ENCODE data around the gene RECQL5.

RECQL5 gene

GRCh38 chr17:75666959-75667790, at the start of gene RECQL5, which contains the start of gene SAP30BP:
RECQL5 (minus strand) TSS chr17:75667154; CDS start chr17:75666557, 597 bp downstream.
SAP30BP (plus strand) TSS chr17:75667338; CDS start chr17:75667373, 35 bp downstream.
- peak; percentile 96 to 99 for DNase-seq (ENCODE audit: extremely low read depth in 1 of 2, low read depth in 1 of 2)

- no peak for DNase-seq (ENCODE audit: extremely low read depth in 1 of 2, low read depth in 1 of 2)
These were observed 45.5 kb upstream of the RECQL5 start for GRCh38 chr17:75712446-75712845.

GRCh38 chr17:75707079-75707571, 40.2 kb upstream of the RECQL5 start:
- no peak for DNase-seq (ENCODE audit: extremely low read depth in 1 of 2, low read depth in 1 of 2)

GRCh38 chr17:75706042-75706728, 39.2 kb upstream of the RECQL5 start:
- DNase-seq (ENCODE audit: extremely low read depth in 1 of 2, low read depth in 1 of 2): no peak

- no peak for DNase-seq (ENCODE audit: extremely low read depth in 1 of 2, low read depth in 1 of 2)
These were observed 38.3 kb upstream of the RECQL5 start for GRCh38 chr17:75704963-75705875.

- no peak for DNase-seq (ENCODE audit: extremely low read depth in 1 of 2, low read depth in 1 of 2)
These were observed 36.6 kb upstream of the RECQL5 start for GRCh38 chr17:75703591-75703990.

GRCh38 chr17:75703191-75703590, 36.2 kb upstream of the RECQL5 start:
- DNase-seq (ENCODE audit: extremely low read depth in 1 of 2, low read depth in 1 of 2): no peak

GRCh38 chr17:75701288-75701687, 34.3 kb upstream of the RECQL5 start:
- no peak for DNase-seq (ENCODE audit: extremely low read depth in 1 of 2, low read depth in 1 of 2)

- DNase-seq (ENCODE audit: extremely low read depth in 1 of 2, low read depth in 1 of 2): no peak
These were observed 31.7 kb upstream of the RECQL5 start for GRCh38 chr17:75698659-75699058.

- no peak for DNase-seq (ENCODE audit: extremely low read depth in 1 of 2, low read depth in 1 of 2)
These were observed 30.8 kb upstream of the RECQL5 start for GRCh38 chr17:75697651-75698291.

- no peak for DNase-seq (ENCODE audit: extremely low read depth in 1 of 2, low read depth in 1 of 2)
These were observed 28.9 kb upstream of the RECQL5 start for GRCh38 chr17:75695830-75696271.

- DNase-seq (ENCODE audit: extremely low read depth in 1 of 2, low read depth in 1 of 2): no peak
These were observed 28.3 kb upstream of the RECQL5 start for GRCh38 chr17:75695141-75695829.

- no peak for DNase-seq (ENCODE audit: extremely low read depth in 1 of 2, low read depth in 1 of 2)
These were observed 27.6 kb upstream of the RECQL5 start for GRCh38 chr17:75694536-75694935.

- DNase-seq (ENCODE audit: extremely low read depth in 1 of 2, low read depth in 1 of 2): no peak
These were observed 26.8 kb upstream of the RECQL5 start for GRCh38 chr17:75693500-75694481.

- DNase-seq (ENCODE audit: extremely low read depth in 1 of 2, low read depth in 1 of 2): no peak
These were observed 26.0 kb upstream of the RECQL5 start for GRCh38 chr17:75692976-75693375.

GRCh38 chr17:75691801-75692626, 25.1 kb upstream of the RECQL5 start:
- no peak for DNase-seq (ENCODE audit: extremely low read depth in 1 of 2, low read depth in 1 of 2)

- DNase-seq (ENCODE audit: extremely low read depth in 1 of 2, low read depth in 1 of 2): no peak
These were observed 24.4 kb upstream of the RECQL5 start for GRCh38 chr17:75691371-75691791.

- no peak for DNase-seq (ENCODE audit: extremely low read depth in 1 of 2, low read depth in 1 of 2)
These were observed 22.5 kb upstream of the RECQL5 start for GRCh38 chr17:75689441-75689873.
